ENCODE results near the gene STK31.

GRCh38 chr7:23804707-23805106, 94.7 kb downstream of the STK31 start:
- TF ChIP-seq CTCF (IDR thresholded peaks at IDR 0.05) (no peak), EZH2 (IDR thresholded peaks at IDR 0.05; ENCODE audit: borderline replicate concordance, insufficient read depth, low read depth, low read length, poor library complexity, severe bottlenecking) (no peak)
